GM21825 (cell line): ENCODE data around the gene AVPR2.
A peak's percentile ranks its signal among the peaks of the same experiment; 100 is the strongest.

ENCODE experiments used
- ATAC-seq: cut with Tn5 transposase; IDR thresholded peaks from one replicate; pipeline ENCODE4 v1.9.1; 2021; ENCODE audit warnings: mild to moderate bottlenecking, moderate library complexity; ENCODE audit not compliant: unreplicated experiment

Gene AVPR2

DNA sequence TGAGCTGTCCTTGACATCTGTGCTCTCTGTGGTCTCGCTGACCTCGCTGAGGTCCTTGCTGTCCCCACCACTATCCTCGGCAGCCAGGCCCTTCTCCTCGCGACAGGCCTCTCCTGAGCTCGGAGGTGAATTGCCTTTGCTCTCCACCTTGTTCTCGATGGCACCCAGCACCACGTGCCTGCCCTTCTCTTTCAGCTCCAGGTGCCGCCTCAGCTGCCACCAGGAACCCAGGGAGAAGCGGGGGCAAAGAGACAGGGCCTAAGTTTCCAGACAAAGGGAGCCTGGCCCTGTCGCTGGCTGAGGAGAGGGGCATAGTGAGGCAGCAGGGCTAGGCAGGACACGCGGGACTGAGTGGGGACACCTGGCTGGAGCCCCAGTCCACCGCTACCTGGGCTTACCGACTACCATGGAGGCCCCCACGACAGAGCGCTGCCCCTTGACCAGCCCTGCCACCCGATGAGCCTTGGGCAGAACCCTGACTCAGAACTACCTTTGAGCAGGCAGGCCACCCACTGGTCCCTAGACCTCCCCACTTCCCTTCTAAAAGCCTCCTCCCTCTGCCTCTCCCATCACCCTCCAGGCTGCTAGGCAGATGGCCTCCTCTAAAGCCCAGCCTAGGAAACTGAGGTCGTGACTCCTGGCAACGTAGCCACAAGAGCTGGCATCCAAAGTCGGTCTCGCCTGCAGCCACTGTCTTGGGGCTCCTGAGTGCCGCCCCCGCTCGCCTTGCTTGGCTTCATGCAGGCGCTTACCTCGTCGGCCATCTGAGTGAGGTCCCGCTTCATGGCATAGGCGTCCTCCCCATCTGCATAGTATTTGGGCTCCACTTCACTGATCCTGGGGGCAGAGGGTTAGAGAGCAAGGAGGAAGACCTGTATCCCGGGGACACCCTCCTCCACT is 25.8 kb downstream of the AVPR2 start:
- ATAC-seq: no peak

DNA sequence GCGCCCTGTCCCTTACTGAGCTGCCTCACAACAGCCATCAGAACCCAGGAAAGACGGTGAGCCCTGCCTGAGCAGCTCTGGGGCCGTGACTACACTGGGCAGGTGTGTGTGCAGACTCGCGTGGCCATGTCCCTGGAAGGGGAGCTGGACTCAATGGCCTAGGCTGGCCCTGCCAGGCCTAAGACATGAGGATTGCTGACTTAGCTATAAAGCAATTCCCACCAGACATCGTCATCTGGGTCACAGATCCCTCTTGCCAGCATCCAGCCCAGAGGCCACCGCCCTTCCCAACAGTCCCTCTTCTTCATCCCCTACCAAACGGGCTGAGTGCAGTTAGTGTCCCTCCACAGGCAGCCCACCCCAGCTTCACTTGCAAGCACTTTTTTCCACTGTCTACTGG is 26.7 kb downstream of the AVPR2 start:
- no peak for ATAC-seq

DNA sequence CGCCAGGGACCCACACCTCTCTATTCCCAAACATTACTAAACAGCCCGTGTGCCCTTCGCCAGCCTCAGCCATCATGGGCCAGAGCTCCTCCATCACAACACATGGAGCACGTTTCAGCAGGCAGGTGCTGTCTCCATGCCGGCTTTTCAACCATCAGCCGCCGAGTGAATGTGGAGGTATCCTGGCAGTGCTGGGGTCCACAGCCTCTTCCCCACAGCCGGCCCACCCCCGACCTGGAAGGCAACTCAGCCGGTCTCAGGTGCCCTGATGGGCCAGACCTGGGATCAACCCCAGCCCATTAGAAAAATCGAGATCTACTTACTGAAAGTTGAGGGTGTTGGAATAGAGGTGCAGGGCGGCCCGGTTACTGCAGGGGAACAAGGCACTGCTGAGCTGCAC is 27.3 kb downstream of the AVPR2 start:
- no peak for ATAC-seq

DNA sequence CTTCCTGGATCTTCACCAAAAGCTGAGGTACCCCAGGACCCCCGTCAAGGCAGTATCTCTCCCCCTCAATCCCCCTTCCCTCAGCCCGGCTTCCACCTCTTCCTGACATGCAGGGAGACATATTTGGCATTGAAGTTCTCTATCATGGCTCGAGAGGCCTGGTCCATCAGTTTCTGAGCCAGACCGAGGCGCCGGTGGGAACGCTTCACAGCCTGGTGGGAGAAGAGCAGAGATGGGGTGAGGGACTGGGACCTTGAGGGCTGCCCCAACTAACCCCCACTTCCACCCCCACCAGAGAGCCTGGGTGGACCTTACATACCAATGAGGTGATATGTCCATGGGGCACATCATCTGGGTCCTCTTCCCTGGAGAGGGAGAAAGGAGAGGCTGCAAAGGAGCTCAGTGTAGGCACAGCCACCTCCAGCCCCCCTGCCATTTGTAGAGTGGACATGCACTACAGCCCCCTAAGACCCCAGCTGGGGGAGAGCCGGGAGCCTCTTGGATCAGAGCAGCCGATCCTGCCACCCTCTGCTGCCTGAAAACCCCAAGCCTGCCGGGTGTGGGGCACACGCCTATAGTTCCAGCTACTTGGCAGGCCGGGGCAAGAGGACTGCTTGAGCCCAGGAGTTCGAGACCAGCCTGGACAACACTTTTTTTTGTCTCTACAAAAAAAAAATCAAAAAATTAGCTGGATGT is 27.9 kb downstream of the AVPR2 start:
- ATAC-seq: no peak

DNA sequence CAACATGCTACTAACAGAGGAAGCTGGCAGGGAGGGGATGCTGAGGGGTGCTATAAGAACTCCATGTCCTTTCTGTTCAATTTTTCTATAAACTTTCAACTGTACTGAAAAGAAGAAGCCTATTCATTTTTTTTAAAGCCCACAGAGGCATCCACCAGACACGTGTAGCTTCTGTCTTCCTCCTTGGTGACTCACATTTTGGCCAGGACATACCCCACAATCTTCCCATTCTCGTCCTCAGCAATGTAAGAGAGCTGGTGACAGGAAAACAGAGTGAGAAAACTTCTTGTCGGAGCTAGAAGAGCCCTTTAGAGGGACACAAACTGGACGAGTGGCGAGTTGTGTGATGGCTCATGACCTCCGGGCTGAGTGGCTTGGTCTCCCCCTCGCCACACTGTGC is 29.3 kb downstream of the AVPR2 start:
- no peak for ATAC-seq

DNA sequence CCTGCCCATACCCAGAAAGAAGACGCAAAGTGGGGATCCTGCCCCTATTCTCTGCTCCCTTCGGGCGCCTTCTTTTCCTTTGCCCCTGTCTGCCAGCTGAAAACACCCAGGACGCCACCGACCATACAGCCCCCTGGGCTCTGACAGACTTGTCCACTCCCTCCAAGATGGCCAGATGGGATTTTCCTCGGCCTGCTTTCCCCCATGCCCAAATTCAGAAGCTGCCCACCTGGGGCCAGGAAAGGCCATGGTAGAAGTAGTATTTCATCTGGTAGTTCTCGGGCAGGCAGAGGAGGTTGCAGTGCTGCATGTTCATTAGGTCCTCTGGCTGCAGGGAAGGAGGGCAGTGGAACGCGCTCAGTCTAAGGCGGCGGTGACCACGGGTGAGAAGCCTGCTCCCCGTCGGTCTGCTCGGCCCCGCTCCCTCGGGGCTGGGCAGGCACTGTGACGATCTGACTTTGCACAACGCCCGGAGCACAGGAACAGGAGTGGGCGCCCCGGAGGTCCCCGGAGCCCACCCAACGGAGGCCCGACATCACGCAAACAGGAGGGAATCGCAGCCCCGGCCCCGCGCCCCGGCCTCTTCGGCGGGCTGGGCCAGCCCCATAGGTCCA is 29.8 kb downstream of the AVPR2 start:
- ATAC-seq: no peak

DNA sequence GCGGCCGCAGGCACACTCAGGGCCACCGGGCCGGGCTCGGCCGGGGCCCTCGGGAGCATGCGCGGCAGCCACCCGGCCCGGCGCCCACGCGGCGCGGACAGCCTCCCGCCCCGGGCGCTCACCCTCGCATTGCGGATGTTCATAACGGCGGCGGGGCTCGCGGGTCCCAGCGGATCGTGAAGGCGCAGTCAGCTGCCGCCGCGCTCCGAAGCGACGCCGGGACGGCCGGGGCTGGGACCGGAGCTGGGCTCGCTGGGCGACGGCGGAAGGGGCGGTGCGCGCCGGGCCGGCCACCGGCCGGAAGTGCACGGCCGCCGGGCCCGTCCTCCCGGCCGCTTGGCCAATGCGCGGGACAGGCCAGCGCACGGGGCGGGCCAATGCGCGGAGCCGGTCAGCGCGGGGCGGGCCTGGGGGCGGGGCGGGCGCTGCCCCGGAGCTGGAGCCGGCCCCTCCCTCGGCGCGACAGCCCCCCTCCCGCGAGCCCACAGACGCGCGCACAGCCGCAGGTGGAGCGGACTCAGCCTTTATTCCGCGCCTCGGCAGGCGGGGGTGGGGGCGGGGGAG is 30.4 kb downstream of the AVPR2 start, which contains the start of gene NAA10:
TSS of gene NAA10 (minus strand) at position 276 of the 564 bp plus-strand sequence. CDS start at position 143, 133 bp downstream.
- peak; percentile 83 for ATAC-seq

DNA sequence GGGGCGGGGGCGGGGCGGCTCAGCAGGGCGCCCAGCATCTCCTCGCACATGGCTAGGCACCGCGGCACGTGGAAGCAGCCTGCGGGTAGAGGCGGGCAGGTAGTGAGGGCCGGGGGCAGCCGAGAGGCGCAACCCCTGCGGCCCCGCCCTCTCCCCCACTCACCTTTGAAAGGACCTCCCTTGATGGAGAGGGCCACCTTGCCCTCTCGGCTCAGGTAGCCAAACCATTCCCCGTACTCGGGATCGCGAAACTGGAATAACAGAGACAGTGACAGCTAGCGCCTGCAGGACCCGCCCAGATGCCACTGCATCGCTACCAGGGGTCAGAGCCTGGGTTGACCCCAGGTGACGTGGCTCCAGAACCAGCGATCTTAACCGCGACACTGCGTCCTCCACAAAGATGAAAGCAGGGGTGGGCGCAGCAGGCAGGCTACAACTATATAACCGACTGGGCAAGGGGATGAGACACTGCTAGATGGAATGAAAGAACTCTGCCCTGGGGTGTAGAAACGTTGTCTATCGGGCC is 30.9 kb downstream of the AVPR2 start:
- peak; percentile 8 for ATAC-seq

DNA sequence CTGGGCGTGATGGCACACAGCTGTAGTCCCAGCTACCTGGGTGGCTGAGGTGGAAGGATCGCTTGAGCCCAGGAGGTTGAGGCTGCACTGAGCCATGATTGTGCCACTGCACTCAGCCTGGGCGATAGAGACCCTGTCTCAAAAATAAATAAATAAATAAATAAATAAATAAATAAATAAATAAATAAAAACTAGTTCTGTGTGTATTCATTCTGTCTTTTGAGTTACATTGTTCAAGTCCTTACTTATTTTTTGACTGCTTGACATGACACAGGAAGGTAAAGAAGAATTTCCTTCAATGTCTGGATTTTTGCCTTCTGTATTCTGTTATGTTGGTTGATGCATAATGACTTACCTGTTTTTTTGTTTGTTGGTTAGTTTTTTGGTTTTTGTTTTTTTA is 32.6 kb downstream of the AVPR2 start:
- ATAC-seq: no peak

DNA sequence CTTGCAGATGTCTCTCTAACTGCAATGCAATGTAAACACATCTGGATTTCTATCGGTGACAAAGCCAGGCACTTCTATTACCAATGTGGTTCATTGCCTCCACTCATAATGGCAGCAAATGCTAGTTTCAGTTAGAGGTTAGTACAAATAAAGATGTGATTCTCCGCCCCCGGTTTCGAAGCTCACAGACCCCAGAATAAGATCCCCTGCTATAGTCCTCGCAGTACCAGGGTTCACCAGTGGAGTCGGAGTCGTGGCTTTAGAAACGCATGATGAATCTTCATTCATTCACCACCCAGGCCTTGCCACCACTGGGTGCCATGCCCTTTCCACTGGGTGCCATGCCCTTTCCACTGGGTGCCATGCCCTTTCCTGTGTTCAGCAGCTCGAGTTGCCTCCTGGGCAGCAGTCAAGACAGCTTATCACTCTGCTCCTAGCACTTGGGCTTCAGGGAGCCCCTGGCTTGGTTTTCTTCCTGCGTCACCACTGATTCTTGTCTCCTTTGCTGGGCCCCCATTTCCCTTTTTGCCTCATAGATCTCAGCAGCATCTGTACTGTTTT is 33.8 kb downstream of the AVPR2 start:
- no peak for ATAC-seq

DNA sequence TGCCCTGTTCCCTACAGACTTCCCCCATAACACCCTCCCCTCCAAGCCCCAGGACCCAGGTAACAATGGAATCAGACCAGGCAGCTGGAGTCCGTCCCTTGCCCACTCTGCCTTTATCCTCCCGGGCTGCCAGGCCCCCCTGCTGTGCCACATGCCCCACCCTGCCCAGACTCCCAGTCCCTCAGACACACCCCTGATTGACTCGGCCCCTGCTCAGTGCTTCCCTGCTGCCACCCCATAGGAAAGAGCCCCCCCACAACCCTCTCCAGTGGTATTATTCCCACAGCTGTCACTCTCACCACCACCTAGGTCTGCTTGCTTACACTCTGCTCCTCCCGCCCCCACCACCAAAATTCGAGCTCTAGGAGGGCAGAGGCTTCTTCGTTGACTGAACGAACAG is 35.1 kb downstream of the AVPR2 start:
- ATAC-seq: no peak

DNA sequence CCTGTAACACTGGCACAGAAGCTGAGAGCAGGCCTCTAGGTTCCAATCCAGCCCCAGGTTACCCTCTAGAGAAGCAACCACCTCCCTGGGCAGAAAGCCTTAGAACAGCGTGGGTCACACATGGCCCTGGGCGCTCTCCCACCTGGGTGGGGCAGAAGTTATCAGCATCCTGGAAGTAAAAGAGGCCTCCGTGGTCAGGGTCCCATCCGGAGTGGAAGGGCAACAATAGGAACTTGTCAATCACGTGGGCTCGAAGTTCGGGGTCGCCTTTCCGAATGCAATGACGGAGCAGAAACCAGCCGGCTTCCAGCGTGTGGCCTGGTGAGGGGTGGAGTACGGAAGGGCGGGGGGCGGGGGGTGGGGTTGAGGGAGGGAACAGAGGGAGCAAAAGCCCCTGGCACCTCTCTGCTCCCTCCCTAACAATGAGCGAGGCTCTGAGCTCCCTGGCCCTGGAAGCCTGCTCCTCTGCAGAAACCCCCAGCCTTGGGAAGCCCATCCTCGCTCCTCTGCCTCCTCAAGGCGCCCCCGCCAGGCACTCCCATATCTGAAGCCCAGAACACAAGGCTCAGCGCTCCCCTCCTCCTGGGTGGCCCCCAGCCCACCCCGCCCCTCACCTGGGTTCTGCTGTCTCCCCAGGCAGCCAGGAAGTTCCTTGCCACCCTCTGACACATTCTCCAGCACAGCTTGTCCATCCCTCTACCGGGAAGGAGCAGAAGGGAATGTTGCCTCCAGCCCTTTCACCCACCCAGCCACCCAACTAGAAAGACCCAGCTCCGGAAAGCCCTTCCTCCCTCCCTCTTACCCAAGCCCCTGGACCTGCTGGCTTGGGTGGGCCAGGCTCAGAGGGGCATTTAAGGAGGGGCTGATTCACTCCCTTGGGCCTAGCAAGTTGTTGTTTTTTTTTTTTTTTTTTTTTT is 37.1 kb downstream of the AVPR2 start:
- ATAC-seq: no peak

DNA sequence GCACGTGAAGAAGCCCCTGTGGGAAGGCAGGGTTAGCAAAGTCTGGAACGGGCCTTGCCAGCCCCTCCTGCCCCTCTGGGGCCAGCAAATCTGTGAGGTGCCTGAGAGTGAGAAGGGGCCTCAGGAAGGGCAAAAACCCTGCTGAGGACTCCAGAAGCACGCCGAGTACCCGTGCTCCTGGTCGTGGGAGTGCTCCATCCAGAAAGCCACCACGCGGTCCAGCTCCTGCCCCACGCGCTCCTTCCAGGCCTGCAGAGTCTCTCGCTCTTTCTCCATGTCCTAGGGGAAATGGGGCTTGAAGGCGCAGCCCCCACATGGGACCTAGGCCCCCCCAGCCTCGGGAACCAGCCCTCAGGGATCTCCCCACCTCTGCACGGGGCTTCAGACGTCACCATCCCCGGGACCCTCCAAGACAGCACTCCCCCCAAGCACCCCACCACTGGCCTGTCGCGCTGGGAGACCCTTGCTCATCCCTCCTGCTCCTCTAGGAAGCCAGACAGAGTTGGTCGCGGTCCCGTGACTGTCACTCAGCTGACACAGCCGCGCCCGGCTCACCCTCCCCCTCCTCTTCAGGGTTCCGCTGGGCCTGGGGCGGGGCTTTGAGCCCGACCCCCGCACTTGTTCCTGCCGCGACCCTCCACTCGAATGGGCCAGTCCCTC is 39.8 kb downstream of the AVPR2 start, which contains the start of gene RENBP:
TSS of gene RENBP (minus strand) at position 504 of the 660 bp plus-strand sequence. CDS start at position 471, 33 bp downstream.
- no peak for ATAC-seq

DNA sequence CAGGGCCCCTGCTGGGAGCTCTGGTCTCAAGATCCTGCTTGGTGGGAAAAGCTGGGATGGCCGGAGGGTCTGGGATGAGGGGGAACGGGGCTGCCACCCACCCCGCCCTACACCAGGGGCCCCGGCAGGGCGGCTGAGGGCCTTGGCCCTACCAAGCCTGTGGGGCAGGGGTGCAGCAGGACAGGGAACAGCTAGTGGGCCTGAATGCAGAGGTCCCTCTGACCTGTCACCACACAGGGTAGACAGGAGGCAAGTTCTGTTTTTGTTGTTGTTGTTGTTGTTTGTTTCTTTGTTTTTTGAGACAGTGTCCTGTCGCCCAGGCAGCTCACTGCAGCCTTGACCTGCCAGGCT is 40.3 kb downstream of the AVPR2 start:
- ATAC-seq: no peak

DNA sequence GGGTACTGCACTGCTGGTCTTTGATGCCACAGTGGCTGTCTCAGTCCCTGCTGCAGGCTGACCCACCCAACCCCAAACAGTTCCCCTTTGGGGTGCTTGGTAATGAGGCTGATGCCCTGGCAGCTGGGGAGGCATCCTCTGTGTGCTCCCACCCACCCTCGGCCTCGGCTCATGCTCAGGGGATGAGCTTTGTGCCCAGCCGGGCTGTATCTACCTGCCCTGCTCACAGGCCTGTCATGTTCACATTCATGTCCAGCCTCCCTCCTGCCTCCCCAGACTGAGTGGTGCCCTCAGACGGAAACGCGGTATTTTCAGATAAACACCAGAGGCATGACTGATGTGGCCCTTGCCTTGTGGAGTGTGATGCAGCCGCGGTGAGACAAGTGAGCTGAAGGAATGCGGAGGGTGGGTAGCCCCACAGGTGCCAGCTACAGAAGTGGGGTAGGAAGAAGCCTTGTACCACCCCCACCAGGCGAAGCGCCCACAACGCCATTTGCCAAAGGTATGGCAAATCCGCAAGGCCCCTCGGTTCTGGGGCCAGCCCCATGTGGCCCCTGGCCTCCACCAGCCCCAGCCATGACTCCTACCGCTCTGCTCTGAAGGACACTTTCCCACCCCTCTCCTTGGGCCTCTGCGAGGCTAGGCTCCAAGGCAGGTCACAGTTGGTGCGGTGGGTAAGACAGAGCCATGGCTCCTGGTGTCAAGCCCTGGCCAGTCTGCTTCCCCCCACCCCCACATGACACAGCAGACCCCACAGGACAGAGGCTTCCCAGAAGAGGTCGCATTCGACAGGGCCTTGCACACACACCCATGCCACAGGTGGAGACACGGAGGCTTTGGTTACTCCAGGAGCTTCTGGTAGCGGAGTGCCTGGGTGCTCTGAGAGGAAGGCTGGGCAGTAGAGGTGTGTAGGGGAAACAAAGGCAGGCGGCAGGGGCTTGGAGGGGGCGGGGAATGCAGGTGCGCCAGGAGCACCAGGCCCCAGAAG is 41.8 kb downstream of the AVPR2 start:
- ATAC-seq: no peak

DNA sequence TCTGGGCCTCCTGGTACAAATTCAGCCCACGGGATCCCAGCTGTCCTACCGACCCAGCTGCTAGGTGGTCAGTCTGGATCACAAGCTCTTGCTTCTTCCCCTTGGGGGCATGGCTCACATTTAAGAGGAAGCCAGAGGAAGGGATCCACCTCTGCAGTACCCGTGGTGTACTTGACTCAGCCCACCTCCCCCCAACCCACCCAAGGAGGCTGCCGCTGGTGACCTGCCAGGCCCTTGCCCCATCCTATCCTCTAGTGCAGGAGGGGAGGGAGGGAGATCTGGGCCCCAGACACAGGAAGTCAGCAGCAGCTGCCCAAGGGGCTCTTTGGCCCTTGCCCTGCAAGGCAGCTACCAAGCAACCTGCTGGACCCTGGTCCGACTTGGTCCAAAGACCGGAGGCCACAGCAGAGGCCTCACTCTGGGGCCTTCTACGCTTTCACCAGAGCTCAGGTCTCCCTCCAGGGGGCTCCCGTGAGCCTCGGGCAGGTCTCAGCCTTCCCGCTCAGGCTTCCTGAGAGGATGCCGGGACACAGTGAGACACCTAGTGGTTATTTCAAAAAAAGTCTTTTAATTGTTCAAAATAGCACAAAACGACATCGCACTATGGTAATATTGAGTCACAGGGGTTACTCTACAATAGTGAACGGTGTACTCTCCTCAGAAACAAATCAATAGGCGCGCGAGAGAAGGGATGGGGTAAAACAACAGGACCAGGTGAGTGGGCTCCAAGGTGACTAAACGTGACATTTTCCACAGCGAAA is 42.7 kb downstream of the AVPR2 start:
- ATAC-seq: peak; percentile 70

DNA sequence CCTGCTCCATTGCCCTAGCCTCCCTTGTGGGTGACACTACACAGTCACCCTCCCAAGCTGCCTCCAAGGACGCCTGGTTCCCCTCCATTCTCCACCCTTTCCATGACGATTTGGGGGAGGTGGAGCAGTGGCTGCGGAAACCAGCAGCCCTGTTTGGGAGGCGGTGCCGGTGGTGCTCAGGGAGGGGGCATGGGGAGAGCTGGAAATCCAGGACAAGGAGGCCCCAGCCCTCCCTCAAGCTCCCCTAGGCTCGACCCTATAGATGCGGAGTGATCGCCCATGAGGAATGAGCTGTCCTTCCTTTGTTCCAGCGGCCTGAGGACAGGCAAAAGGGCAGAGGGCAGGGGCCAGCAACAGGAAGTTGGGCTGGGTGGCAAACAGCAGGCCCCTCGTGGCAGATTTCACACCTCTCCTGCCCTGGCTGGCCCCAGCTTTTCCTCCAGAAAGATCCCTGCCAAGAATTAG is 43.6 kb downstream of the AVPR2 start:
- ATAC-seq: no peak
